B cell (primary cell): ENCODE data around the gene CALN1. TPM values are rescaled to one million over a fixed set of nuclear protein-coding genes. Genes with fewer than 3 reads are reported as not detected.

Experiments
- ATAC-seq: fragments of 200-7000 bp; cut with Tn5 transposase; one replicate; pipeline ENCODE4 v1.10.0; 2021; ENCODE audit warnings: low read depth, mild to moderate bottlenecking, moderate number of reproducible peaks, moderate library complexity
- CTCF ChIA-PET: fragments of 350-600 bp; sonication (Branson Sonifier 250); formaldehyde crosslinking; loops from one replicate; lab custom pipeline; 2021; ENCODE audit warnings: antibody characterized with exemption, inconsistent platforms; lab: Charles Lee
- POLR2A ChIA-PET: fragments of 350-600 bp; sonication (Branson Sonifier 250); formaldehyde crosslinking; loops from one replicate; lab custom pipeline; 2021; ENCODE audit warnings: antibody characterized with exemption; lab: Charles Lee
- DNase-seq: peaks from one replicate; pipeline ENCODE4 v3.0.0; 2013
- H2AFZ ChIP-seq: 2 replicates; pipeline ENCODE4 v1.6.1; 2012; ENCODE audit warnings: mild to moderate bottlenecking, low read depth, low read length; ENCODE audit not compliant: insufficient read depth, poor library complexity, severe bottlenecking
- H3K27ac ChIP-seq, 2 donors: 1 replicate in 1 of 2; 2 replicates in 1 of 2; pipeline ENCODE4 v1.5.1; 2012 to 2013; ENCODE audit warnings: low read length in 2 of 2, mild to moderate bottlenecking in 2 of 2, moderate library complexity in 1 of 2
- H3K27me3 ChIP-seq, 4 experiments: fragments of 200-600 bp in 1 of 4; sonication (generic) in 1 of 4; replicated peaks in 1 of 4; 1 replicate in 2 of 4; 2 replicates in 2 of 4; pipeline versions ENCODE4 v1.6.1 to v1.7.0; 2013 to 2016; ENCODE audit warnings: low read length in 3 of 4, mild to moderate bottlenecking in 2 of 4, mixed read lengths in 1 of 4, moderate library complexity in 1 of 4; ENCODE audit not compliant: insufficient read depth in 4 of 4, control insufficient read depth in 3 of 4; ENCODE audit errors: control extremely low read depth in 1 of 4
- H3K36me3 ChIP-seq, 2 experiments: replicated peaks in 1 of 2; 1 replicate in 1 of 2; 2 replicates in 1 of 2; pipeline versions ENCODE4 v1.6.1 to v1.7.1; 2013; ENCODE audit warnings: low read length in 1 of 2; ENCODE audit not compliant: insufficient read depth in 2 of 2, control insufficient read depth in 1 of 2; ENCODE audit errors: control extremely low read depth in 1 of 2, extremely low read depth in 1 of 2
- H3K4me1 ChIP-seq, 2 donors: fragments of 200-600 bp in 1 of 2; sonication (generic) in 1 of 2; 1 replicate in 1 of 2; 2 replicates in 1 of 2; pipeline versions ENCODE4 v1.5.1 to v1.6.1; 2013 to 2017; ENCODE audit warnings: low read length in 2 of 2; ENCODE audit not compliant: control insufficient read depth in 2 of 2, insufficient read depth in 2 of 2
- H3K4me2 ChIP-seq: replicated peaks from 2 replicates; pipeline ENCODE3; 2012; ENCODE audit warnings: mild to moderate bottlenecking, low read depth, low read length; ENCODE audit not compliant: poor library complexity, severe bottlenecking
- H3K4me3 ChIP-seq, 5 experiments: fragments of 200-600 bp in 1 of 5; sonication (generic) in 1 of 5; 1 replicate in 3 of 5; 2 replicates in 2 of 5; pipeline versions ENCODE4 v1.5.1 to v1.7.0; 2011 to 2016; ENCODE audit warnings: low read length in 4 of 5, mild to moderate bottlenecking in 4 of 5, low read depth in 2 of 5, control low read depth in 1 of 5, moderate library complexity in 1 of 5; ENCODE audit not compliant: insufficient read depth in 1 of 5; ENCODE audit errors: control extremely low read depth in 1 of 5, extremely low read depth in 1 of 5
- H3K79me2 ChIP-seq: fragments of 200-600 bp; sonication (generic); one replicate; pipeline ENCODE4 v1.6.0; 2016; ENCODE audit warnings: low read length; ENCODE audit not compliant: control insufficient read depth, insufficient read depth
- H3K9ac ChIP-seq: fragments of 200-600 bp; sonication (generic); 2 replicates; pipeline ENCODE4 v1.6.1; 2017; ENCODE audit warnings: mild to moderate bottlenecking, low read length, moderate library complexity
- H3K9me3 ChIP-seq, 3 donors: one replicate each; pipeline versions ENCODE4 v1.6.1 to v1.7.1; 2013; ENCODE audit warnings: low read length in 2 of 3; ENCODE audit not compliant: control insufficient read depth in 2 of 3, insufficient read depth in 1 of 3; ENCODE audit errors: control extremely low read depth in 1 of 3
- H4K20me1 ChIP-seq: 2 replicates; pipeline ENCODE4 v1.6.0; 2012; ENCODE audit warnings: mild to moderate bottlenecking, low read length; ENCODE audit not compliant: insufficient read depth, control insufficient read depth, poor library complexity, severe bottlenecking
- H3K27ac Mint-ChIP-seq: one replicate; pipeline ENCODE4 v1.8.0; 2021; ENCODE audit warnings: mixed read lengths
- H3K27me3 Mint-ChIP-seq: one replicate; pipeline ENCODE4 v1.8.0; 2021; ENCODE audit warnings: mixed read lengths
- H3K4me1 Mint-ChIP-seq: one replicate; pipeline ENCODE4 v1.8.0; 2021; ENCODE audit warnings: mixed read lengths
- H3K4me3 Mint-ChIP-seq: one replicate; pipeline ENCODE4 v1.8.0; 2021; ENCODE audit warnings: mixed read lengths
- H3K9me3 Mint-ChIP-seq: one replicate; pipeline ENCODE4 v1.8.0; 2022; ENCODE audit warnings: mixed read lengths; ENCODE audit not compliant: insufficient read depth
- EZH2 ChIP-seq: IDR thresholded peaks from 2 replicates; pipeline ENCODE4 v1.6.1; 2012; ENCODE audit warnings: borderline replicate concordance, low read depth, mild to moderate bottlenecking, moderate library complexity, low read length; ENCODE audit not compliant: insufficient read depth, poor library complexity, severe bottlenecking
- WGBS: methylation state at CpG from one replicate; pipeline ENCODE4 v1.1.5; 2013; ENCODE audit warnings: missing lambda C conversion rate; ENCODE audit not compliant: insufficient coverage; 5-methylcytosine and 5-hydroxymethylcytosine counted together
- intact Hi-C: fragments of 100-400 bp; cut with micrococcal nuclease; formaldehyde crosslinking; loops from one replicate; pipeline ENCODE4 v1.10.0; 2022
- polyA plus RNA-seq: library from polyadenylated mRNA; depleted of rRNA; stranded (reverse); fragments of >200 nt; gene quantifications from 2 replicates; pipeline ENCODE4 v1.2.3, GENCODE V29; 2012
- total RNA-seq, 2 donors: library from RNA; stranded (reverse); fragments of 120-200 nt in 1 of 2; gene quantifications; 1 replicate in 1 of 2; 2 replicates in 1 of 2; pipeline versions ENCODE4 v1.2.3 to v1.2.4, GENCODE V29; 2013 to 2022
- TF ChIP-seq, protein P1 (sequence below): fragments of 200-600 bp; IDR thresholded peaks from one replicate; pipeline ENCODE4 v1.8.0; 2022; ENCODE audit warnings: antibody characterized with exemption, mild to moderate bottlenecking

Gene CALN1
- total and polyA plus RNA-seq, 2 donors (not counting 1 experiment from before 2014, with no cell fraction given), result not detected

DNA sequence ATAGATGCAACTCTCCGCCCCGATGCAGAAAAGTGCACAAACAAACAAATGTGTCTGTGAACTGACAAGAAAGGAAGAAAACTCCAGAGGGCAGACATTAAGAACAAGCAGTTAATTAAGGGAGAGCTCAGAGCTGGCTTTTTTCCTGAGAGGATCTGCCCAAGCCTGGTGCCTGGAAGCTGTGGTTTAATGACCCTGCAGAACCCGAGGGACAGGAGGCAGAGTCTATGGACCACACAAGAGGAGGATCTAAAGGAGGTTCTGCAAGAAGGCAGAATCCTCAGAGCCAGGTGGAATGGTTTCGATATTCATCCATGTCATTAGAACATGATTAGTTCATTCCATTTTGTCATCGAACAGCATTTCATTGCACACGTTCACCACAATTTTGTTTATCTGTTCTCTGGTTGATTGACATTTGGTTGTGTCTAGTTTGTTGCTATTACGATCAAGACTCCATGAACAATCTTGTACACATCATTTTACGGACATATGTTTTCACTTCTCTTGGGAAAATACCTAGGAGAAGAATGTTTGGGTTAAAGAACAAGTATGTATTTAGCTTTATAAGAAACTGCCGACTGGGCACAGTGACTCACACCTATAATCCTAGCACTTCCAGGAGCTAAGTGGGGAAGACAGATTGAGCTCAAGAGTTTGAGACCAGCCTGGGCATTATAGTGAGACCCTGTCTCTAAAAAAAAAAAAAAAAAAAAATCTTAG, 560.2 kb downstream of the CALN1 start:
- Mint-ChIP-seq H3K27ac (no peak overlapping the region), H3K9me3 (peaks cover 3% of the 10 kb centered on the region), H3K27me3 (no peaks in the 10 kb centered on the region), H3K4me3 (no peak overlapping the region), H3K4me1 (no peaks in the 10 kb centered on the region)
- Histone ChIP-seq H3K27me3 (no peaks in the 10 kb centered on the region), H3K9me3 (peaks cover 0 to 11% (median 0%) of the 10 kb centered on the region in 3 donors), H3K79me2 (no peaks in the 10 kb centered on the region), H3K4me3 (no peak overlapping the region), H3K27ac (no peak overlapping the region), H3K4me2 (no peak overlapping the region), H3K9ac (no peak overlapping the region), H2AFZ (no peak overlapping the region), H4K20me1 (no peaks in the 10 kb centered on the region), H3K4me1 (no peaks in the 10 kb centered on the region), H3K36me3 (no peaks in the 10 kb centered on the region)
- ATAC-seq (no peak), DNase-seq (no peak)
- TF ChIP-seq, protein P1, sequence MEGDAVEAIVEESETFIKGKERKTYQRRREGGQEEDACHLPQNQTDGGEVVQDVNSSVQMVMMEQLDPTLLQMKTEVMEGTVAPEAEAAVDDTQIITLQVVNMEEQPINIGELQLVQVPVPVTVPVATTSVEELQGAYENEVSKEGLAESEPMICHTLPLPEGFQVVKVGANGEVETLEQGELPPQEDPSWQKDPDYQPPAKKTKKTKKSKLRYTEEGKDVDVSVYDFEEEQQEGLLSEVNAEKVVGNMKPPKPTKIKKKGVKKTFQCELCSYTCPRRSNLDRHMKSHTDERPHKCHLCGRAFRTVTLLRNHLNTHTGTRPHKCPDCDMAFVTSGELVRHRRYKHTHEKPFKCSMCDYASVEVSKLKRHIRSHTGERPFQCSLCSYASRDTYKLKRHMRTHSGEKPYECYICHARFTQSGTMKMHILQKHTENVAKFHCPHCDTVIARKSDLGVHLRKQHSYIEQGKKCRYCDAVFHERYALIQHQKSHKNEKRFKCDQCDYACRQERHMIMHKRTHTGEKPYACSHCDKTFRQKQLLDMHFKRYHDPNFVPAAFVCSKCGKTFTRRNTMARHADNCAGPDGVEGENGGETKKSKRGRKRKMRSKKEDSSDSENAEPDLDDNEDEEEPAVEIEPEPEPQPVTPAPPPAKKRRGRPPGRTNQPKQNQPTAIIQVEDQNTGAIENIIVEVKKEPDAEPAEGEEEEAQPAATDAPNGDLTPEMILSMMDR, result no peak
- no peak for TF ChIP-seq EZH2
- ChIA-PET POLR2A (no interaction called here), CTCF (interaction anchor here (0.7 kb wide), 1 partner anchor 92 kb away, joined by 4 read pairs; no protein-coding TSS in a partner anchor)
- intact Hi-C loops, result no loop called here
- WGBS, result 67% methylated on average over 1 of the region's 9 CpGs

DNA sequence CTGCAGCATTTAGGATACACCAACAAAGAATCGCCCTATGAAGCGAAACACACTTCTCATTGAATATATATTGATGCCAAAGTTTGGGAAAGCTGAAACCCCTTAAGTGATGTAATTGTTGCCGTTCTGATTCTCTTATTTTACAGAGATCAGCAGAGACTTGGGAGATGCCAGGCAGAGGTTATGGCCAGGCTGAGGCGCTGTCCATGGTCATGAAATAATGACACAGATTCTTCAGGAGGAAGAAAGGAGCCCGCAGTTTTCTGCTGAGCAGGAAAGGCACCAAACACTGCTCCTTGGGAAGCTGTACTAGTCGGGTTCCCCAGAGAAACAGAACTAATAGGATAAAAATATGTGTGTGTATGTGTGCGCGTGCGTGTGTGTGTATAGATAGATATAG, 566.0 kb downstream of the CALN1 start:
- no peak overlapping the region for H3K9ac ChIP-seq
- no peak overlapping the region for H3K4me3 ChIP-seq
- no peak overlapping the region for H2AFZ ChIP-seq
- TF ChIP-seq, protein P1, result no peak
- no peak for TF ChIP-seq EZH2
- H3K36me3 ChIP-seq, result no peaks in the 10 kb centered on the region
- Mint-ChIP-seq H3K27me3 (no peaks in the 10 kb centered on the region), H3K27ac (no peak overlapping the region), H3K9me3 (peaks cover 3% of the 10 kb centered on the region), H3K4me3 (no peak overlapping the region), H3K4me1 (no peaks in the 10 kb centered on the region)
- peaks cover 0 to 16% (median 0%) of the 10 kb centered on the region in 3 donors for H3K9me3 ChIP-seq
- H3K4me2 ChIP-seq, result no peak overlapping the region
- DNase-seq (no peak), ATAC-seq (no peak)
- 92% methylated on average over 4 of the region's 9 CpGs for WGBS
- POLR2A ChIA-PET, result no interaction called here
- H3K79me2 ChIP-seq, result no peaks in the 10 kb centered on the region
- no peaks in the 10 kb centered on the region for H3K4me1 ChIP-seq
- H3K27me3 ChIP-seq, result no peaks in the 10 kb centered on the region
- intact Hi-C loops, result no loop called here
- no peak overlapping the region for H3K27ac ChIP-seq
- CTCF ChIA-PET, result no interaction called here
- no peaks in the 10 kb centered on the region for H4K20me1 ChIP-seq
